HG02870 (cell line): Measurements from ENCODE around the gene RAD50.
A peak's percentile ranks its signal among the peaks of the same experiment; 100 is the strongest.
"Not testable (repeated sequence)": the region's sequence is repeated elsewhere in the genome, so short reads cannot be mapped to it uniquely, and the experiment has no call there.

Experiments used
- ATAC-seq: cut with Tn5 transposase; IDR thresholded peaks from one replicate; pipeline ENCODE4 v1.9.1; 2021; ENCODE audit warnings: mild to moderate bottlenecking, moderate library complexity; ENCODE audit not compliant: unreplicated experiment

Gene RAD50

GRCh38 chr5:132556153-132556762 is 519 bp upstream of the RAD50 start:
- ATAC-seq: no peak

- ATAC-seq: peak; percentile 45
Observed at GRCh38 chr5:132557478-132558172, 848 bp downstream of the RAD50 start.

- ATAC-seq: no peak
Observed at GRCh38 chr5:132559383-132560060, 2.7 kb downstream of the RAD50 start.

- no peak for ATAC-seq
Observed at GRCh38 chr5:132561601-132562000, 4.8 kb downstream of the RAD50 start.

- not testable (repeated sequence) for ATAC-seq
Observed at GRCh38 chr5:132564555-132564954, 7.8 kb downstream of the RAD50 start.

GRCh38 chr5:132566657-132567056 is 9.9 kb downstream of the RAD50 start:
- ATAC-seq: no peak

GRCh38 chr5:132576123-132576522 is 19.3 kb downstream of the RAD50 start:
- ATAC-seq: no peak

- ATAC-seq: not testable (repeated sequence)
Observed at GRCh38 chr5:132584560-132584959, 27.8 kb downstream of the RAD50 start.

- no peak for ATAC-seq
Observed at GRCh38 chr5:132586063-132586462, 29.3 kb downstream of the RAD50 start.

- no peak for ATAC-seq
Observed at GRCh38 chr5:132589467-132589866, 32.7 kb downstream of the RAD50 start.

GRCh38 chr5:132591145-132591544 is 34.4 kb downstream of the RAD50 start:
- no peak for ATAC-seq

- no peak for ATAC-seq
Observed at GRCh38 chr5:132592521-132592920, 35.7 kb downstream of the RAD50 start.

- no peak for ATAC-seq
Observed at GRCh38 chr5:132594170-132594569, 37.4 kb downstream of the RAD50 start.

GRCh38 chr5:132595624-132596023 is 38.8 kb downstream of the RAD50 start:
- ATAC-seq: no peak

- ATAC-seq: no peak
Observed at GRCh38 chr5:132601071-132601728, 44.4 kb downstream of the RAD50 start.

GRCh38 chr5:132607095-132607494 is 50.3 kb downstream of the RAD50 start:
- no peak for ATAC-seq

GRCh38 chr5:132608107-132608506 is 51.3 kb downstream of the RAD50 start:
- ATAC-seq: no peak

GRCh38 chr5:132611965-132612364 is 55.2 kb downstream of the RAD50 start:
- no peak for ATAC-seq

GRCh38 chr5:132612846-132613245 is 56.1 kb downstream of the RAD50 start:
- no peak for ATAC-seq

GRCh38 chr5:132621699-132622098 is 64.9 kb downstream of the RAD50 start:
- no peak for ATAC-seq

GRCh38 chr5:132622608-132623007 is 65.8 kb downstream of the RAD50 start:
- ATAC-seq: no peak

- ATAC-seq: no peak
Observed at GRCh38 chr5:132627470-132627869, 70.7 kb downstream of the RAD50 start.
